Fibroblast of skin of left quadriceps (primary cell): ENCODE measurements around the gene PAEP.
A peak's percentile ranks its signal among the peaks of the same experiment; 100 is the strongest.
"Not testable (repeated sequence)": the region's sequence is repeated elsewhere in the genome, so short reads cannot be mapped to it uniquely, and the experiment has no call there.

Experiments
- DNase-seq, 2 experiments: peaks; one replicate each; pipeline ENCODE4 v3.0.0-alpha.2; 2013; ENCODE audit warnings: low read depth in 2 of 2

PAEP gene

DNA sequence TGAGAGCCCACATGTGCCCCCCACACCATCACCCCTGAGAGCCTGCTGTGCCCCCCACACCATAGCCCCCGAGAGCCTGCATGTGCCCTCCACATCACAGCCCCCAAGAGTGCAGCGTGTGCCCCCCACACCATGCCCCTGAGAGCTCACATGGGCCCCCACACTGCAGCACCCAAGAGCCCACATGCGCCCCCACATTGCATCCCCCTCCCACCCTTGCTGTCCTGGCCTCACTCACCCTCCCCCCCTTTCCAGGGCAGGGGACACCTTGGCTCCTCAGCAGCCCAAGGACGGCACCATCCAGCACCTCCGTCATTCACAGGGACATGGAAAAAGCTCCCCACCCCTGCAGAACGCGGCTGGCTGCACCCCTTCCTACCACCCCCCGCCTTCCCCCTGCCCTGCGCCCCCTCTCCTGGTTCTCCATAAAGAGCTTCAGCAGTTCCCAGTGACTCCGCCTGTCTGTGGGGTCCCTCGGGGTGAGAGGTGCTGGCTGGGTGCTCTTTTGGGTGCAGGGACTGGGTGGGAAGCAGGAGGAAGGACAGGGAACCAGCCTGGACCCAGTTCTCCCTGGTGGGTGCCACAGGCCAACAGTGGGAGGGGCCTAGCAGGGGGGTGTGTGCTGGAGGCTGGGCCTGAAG lies 35.3 kb upstream of the PAEP start:
- DNase-seq = no peak

DNA sequence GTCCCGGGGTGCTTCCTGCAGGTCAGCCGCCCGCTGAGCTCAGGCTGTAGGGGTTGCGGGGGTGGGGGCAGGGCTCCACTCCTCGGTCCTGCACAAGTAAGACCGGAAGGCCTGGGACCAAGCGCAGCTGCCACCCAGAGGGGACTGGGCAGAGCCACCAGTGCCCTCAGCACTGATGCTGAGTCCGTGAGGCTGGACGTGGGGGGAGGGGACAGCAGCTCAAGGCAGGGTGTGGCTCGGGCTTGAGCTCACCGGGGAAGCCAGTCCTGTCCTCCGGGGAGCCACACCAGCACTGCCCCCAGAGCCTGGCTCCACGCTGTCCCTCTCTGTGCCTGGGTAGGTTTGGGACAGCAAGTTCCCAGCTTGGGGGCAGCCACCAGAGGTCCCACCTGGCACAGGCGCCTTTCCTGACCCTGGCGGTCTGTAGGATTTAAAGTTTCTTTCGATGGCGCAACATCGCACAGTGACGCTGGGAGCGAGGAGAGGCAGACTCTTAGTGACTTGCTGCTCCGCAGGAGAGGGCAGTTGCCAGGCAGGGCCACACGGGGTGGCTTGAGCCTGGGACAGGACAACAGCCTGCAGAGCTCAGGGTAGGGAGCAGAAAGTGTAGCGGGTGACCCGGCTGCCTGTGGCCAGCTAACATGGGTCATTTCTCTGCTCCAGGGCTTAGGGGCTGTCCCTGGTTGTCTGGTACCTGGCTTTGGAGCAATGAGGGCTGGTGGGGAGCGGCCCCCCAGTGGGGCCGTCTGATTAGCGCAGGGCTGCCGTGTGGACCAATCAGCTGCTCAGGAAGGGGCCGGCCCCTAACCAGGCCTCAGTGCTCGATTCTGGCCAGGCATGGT lies 34.6 kb upstream of the PAEP start:
- DNase-seq = no peak

DNA sequence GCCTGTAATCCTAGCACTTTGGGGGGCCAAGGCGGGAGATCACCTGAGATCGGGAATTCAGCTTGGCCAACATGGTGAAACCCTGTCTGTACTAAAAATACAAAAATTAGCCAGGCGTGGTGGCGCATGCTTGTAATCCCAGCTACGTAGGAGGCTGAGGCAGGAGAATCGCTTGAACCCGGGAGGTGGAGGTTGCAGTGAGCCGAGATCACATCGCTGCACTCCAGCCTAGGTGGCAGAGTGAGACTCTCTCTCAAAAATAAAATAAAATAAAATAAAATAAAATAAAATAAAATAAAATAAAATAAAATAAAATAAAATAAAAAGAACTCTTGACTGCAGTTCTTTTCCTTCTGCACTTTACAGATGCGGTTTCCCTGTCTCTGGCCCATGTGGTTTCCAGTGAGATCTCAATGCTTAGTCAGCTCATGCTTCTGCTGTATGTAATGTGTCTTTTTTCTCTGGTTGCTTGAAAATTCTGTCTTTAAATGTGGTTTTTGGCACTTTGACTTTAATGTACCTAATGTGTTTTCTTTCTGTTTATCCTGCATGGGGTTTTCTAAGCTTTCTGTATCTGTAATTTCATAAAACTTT lies 32.6 kb upstream of the PAEP start:
- not testable (repeated sequence) for DNase-seq

DNA sequence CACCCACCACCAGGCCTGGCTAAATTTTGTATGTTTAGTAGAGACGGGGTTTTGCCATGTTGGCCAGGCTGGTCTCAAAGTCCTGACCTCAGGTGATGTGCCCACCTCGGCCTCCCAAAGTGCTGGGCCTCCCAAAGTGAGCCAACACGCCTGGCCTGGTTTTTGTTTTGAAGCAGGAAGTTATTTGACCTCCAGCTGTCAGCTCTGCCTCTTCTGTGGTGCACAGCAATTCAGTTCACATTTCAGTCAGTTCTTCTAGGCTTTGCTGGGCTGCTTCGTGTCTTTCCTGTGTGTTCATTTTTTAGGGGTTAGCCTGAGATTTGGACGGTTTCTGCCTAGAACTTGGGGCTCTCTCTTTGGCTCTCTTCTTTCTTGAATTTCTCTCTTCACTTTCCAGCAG lies 31.4 kb upstream of the PAEP start:
- DNase-seq = no peak

DNA sequence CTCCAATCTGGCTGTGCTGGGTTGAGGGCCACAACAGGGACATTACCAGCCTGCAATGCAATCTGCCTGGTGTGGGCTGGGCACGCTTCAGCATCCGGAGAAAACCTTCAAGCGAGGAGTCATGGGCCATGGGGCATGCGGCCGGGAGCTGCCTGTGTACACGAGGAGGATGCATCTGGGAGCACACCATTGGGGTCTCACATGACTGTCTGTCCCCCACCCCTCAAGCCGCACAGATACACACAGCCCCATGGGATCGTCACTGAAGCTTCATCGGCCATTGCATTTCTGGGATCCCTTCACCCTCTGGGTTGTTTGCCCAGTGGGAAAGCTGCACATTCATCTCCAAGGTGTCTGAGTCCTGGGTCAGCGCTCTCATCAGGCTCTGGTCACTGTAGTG lies 30.5 kb upstream of the PAEP start:
- DNase-seq = no peak

DNA sequence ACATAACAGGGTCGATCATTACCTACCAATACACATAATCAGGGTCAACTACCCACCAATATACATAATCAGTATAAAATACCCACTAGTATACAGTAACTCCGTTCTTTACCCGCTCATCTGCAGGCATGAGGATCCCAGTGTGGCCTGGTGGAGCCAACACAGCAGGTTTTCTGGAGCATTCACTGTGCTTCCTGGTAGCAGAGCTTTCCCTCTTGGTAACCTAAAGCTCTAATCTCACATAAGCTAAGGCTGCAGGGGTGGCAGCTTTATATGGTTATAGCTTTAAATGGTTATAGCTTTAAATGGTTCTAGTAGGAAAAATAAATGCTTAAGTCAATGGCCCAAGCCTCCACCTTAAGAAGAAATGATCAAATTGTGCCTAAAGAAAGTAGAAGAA lies 28.4 kb upstream of the PAEP start:
- no peak for DNase-seq

DNA sequence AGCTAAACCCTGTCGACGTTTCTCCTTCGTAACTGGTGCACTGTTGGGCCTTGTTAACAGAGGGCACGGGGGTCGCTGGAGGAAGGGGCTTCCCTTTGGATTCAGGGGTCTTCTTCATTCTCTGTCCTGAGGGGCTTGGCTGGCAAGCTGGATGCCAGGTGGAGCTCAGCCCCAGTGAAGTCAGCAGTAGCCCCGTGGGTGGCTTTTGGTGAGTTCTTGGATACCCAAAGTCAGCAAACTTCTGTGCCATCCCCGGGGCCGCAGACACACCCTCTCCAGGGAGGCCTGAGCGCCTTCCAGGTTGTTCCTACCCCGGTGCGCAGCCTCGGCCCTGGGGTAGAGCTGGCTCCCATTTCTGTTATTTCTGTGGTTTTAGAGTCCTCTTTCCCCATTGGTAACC lies 27.9 kb upstream of the PAEP start:
- DNase-seq = no peak

DNA sequence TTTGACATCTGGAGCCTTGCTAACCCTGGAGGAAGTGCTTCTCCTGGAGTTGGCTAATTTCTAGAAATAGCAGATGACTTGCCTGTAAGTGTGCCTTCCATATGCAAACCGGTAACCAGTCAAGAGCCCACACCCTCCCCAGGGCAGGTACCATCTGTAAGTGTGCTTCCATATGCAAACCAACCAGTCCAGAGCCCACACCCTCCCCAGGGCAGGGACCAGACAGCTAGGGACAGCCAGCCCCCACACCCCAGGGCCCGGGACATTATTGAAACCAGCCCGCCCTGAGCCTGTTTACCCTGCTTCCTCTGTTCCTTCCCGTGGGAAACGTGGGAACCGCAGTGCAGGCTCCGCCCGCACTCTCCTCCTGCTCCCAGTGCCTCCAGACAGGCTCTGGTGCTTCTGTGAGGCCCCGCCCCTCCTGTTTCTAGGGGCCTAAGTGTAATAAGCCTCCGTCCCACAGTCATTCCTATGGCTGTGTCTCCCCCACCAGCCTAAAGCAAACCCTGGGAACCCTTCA lies 27.3 kb upstream of the PAEP start:
- DNase-seq = not testable (repeated sequence)

DNA sequence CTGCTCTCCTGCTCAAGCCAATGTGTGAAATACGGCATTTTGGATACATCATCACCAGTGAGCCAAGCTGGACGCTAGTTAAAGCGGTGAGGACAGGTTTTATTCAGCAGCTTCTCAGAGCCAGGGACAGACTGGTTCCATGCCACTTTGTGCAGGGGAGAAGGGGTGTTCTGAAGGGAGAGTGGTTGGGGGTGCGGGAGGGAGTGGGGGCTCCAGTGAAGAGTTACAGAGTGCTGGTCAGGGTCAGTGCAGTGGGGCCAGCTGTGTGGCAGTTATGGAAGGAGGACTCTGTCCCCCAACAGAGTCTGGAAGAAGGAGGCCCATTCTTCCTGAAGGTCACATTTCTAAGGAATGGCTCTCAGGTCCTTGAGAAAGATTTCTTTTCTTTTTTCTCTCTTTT lies 26.7 kb upstream of the PAEP start:
- not testable (repeated sequence) for DNase-seq

DNA sequence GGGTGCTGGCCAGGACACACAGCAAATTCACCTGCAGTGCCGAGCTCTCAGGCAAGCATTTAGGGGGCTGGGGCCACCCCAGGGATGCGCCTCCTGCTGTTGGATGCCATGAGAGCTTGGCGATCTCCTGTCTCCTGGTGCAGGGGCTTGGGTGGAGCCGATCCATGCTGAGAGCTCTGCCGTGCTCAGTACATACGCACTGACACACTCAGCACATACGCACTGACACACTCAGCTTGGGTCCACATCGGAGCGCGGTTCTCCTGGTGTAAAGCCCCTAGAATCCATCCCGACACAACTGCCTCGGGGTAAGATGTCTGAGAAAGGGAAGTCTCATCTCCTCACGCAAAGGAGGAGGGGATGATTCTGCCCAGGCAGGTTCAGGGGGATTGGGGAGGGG lies 25.9 kb upstream of the PAEP start:
- DNase-seq = not testable (repeated sequence)

DNA sequence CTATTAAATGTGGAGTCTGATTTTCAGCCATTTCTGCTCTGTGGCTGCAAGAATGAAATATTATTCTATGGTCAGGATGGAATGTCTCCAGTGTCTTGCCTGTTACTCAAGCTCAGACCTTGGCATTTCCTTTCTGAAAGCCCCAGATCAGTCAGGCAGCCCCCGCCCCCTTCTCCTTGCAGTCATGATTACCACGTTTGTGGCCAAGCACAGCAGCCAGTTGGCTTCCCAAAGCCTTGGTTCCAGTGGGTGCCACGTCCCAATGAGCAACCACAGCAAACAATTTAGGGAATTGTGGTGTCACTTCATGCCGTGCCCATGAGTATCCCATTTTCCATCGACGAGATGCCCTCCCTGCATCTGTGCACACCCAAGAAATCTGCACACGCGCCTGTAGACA lies 25.3 kb upstream of the PAEP start:
- peak; percentile 18 for DNase-seq

DNA sequence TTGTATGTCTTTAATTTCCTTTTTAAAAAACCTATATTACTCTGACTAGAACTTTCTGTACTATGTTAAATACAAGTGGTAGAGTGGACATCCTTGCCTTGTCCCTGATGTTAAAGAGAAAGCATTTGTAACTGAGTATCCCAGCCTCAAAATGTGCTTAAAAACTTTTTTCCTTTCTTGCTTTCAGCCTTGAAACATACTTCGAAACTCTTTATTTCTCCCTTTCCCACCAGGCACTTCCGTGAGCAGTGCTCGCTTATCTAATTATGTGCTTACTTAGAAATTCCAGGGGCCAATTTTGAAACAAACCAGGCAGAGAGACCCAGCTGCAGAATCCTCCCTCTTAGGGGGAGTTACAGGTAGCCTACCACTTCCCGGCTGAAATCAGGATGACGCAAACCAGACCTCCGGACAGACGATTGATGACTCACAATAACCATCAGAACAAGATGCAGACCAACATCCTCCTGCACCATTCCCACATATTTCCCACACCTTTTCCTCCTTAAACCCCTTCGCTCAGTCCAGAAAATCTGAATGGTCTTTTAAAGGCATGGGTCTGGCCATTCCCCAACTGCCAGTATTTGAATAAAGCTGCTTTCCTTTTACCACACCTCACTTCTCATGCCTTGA lies 18.2 kb upstream of the PAEP start:
- not testable (repeated sequence) for DNase-seq

DNA sequence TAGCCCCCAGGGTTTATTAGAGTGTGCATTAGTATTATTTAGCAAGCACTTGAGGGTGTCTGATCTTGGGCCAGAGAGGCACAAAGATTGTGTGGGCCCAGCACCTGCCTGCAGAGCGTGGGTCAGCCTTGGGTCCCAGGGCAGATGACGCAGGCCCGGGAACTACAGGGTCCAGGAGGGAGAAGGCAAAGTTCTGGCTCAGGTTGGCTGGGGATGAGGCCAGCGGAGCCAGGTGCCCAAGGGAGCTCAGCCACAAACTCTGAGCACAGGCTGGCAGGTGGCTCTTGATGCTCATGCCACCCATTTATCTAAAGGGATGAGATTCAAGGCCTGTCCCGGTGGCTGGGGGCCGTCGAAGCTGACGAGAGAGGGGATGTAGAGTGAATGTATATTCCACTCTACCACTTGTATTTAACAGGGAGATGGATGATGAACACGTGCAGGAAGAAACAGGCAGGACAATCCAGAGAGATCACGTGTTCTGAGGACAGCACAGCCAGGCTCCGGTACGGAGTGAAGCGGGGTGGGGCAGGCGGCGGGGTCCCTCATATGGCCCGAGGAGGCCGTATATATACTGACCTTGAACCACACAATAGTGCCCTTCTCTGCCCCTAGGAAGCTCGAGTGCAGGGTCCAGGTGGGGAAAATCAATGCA lies 16.4 kb upstream of the PAEP start:
- DNase-seq = no peak

DNA sequence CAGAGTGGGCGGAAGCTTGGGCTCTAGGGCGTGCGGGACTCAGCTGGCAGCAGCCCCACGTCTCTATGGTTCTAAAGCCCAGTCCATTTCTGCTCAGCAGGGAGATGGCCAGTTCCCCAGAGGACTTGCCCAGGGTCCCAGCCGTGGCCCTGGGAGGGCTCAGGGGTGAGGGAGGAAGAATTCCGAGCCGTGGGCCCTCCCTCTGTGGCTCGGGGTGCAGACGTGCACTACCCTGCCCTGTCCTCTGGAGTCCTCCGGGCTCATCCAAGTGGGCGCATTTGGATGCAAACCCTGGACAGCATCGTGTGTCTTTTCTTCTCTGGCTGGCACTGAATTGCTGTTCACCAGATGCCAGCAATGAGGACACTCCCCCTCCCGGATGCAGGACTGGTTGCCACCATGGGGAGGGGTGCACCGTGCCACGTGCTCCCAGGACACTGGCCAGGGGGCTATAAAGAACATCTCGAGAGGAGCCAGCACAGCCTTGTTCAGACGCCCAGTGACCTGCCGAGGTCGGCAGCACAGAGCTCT lies 15.8 kb upstream of the PAEP start, which contains the start of gene OBP2A:
Gene OBP2A (plus strand): TSS at position 481 of the 531 bp plus-strand sequence. CDS start 55 bp downstream, outside the sequence.
- DNase-seq = not testable (repeated sequence)

DNA sequence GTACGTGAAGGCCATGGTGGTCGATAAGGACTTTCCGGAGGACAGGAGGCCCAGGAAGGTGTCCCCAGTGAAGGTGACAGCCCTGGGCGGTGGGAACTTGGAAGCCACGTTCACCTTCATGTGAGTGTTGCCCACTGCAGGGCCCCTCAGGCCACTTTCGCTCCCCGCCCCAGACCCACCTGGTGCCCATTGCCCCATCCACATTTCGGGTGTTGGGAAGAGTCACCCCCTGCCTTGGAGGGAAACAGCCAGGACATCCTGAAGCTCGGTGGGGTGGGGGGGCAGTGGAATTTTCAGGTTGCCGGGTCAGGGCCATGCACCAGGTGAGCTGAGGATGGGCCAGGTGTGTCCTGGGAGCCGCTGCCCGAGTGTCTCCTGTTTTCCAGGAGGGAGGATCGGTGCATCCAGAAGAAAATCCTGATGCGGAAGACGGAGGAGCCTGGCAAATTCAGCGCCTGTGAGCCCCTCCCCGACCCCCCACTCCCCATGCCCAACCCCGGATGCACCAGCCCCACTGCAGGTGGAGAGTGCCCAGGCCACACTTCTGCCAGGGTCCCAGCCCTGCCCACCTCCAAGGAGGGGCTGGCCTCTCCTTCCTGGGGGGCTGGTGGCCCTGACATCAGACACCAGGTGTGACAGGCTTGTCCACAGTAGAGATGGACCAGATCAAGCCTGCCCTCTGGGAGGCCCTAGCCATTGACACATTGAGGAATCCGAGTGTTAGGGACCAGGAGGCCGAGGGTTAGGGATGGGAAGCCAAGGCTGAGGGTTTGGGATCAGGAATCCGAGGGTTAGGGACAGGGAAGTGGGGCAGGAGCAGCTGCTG lies 14.6 kb upstream of the PAEP start:
- not testable (repeated sequence) for DNase-seq

DNA sequence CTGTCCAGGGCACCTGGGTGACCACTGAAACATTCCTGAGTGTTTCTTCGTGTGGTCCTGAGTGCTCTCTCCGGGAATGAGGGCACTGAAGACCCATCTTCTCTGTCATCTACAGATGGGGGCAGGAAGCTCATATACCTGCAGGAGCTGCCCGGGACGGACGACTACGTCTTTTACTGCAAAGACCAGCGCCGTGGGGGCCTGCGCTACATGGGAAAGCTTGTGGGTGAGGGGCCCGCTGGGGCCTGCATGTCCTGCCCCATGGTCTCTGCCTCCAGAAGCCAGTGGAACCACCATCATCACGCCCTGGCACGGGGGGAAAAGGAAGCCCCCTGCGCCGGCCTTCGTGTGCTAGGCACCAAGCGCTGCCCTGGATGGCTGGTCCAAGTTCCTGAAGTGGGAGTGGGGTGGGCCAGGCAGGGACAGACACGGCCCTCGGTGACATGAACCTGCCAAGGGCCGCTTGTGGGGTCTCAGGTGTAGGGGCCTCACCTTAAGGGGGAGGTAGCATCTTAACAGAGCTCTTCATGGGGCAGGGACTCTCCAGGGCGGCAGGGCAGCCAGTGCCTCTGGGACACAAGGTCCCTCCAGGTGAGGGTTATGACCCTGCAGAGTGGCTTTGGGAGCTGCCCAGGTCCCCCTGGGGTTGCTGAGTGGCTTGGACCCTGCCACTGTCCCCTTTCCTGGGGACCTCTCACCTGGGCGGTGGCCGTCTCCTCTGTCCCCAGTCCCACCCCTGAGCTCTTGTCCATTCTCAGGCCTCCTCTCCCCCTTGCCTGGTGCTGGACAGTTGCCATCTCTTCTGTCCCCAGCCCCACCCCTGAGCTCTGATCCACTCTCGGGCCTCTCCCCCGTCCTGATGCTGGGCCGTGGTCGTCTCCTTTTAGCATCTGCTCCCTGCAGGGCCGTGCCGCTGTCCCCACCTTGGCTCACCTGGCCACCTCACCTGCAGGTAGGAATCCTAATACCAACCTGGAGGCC lies 13.5 kb upstream of the PAEP start:
- no peak for DNase-seq

DNA sequence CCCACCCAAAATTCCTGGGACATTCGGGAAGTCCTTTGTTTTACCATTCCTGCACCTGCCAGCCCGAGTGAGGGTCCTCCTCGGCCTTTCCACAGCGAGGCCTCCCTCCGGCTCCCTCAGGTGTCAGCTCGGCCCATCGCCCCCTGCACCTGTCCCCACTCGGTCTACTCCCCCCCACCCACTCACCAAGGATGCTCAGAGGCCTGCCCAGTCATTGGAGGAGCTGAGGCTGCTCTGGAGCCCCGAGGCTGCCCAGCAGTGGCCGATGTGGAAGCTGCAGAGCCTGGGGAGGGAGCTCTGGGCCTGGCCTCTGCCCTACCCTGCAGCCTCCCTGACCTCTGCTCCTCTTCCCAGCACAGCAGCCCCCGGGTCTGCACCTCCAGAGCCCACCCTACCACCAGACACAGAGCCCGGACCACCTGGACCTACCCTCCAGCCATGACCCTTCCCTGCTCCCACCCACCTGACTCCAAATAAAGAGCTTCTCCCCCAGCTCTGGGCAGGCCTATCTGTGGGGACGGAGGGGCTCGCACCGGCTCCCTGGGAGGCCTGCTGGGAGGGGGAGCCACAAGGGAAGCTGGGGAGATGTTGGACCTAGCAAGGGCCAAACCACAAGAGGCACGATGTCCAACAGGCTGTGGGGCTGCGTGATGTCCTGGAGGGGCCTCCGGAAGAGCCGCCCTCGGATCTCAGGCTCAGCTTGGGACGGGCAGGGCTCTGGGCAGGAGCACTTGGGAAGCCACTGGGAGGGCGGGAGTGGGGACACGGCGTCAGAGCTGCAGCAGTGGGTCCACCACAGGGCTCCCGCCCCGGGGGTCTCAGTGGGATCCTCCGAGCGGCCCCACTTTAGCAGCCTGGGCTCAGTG lies 11.8 kb upstream of the PAEP start:
- not testable (repeated sequence) for DNase-seq

DNA sequence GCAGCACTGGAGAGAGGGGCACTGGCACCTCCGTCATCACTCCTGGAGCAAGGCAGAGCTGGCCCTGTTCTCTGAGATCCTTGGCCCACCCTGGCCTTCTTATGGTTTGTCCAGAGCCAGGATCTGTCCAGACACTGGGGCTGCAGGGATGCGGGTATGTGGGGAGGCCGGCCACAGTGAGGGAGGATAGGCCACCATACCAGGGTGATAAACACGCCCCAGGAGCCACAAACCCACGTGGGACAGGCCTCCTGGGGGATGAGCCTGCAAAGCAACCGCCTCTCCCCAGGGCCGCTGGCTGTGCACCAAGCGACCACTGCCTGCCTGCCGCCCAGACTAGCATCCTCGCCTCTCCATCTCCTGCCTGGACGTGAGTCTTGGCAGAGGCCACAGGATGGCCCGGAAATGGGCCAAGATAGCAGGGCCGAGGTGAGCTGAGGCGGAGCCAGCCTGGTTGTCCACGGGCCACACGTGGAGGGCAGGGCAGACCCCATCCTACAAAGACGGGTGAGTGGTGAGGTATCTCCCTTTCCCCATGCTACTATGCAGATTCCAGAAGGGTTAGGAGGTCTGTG lies 11.1 kb upstream of the PAEP start:
- DNase-seq = no peak
